ENCODE measurements around the gene SPAG5. TPM values are rescaled to one million over a fixed set of nuclear protein-coding genes. Genes with fewer than 3 reads are reported as not detected.

Gene SPAG5
- total and polyA plus RNA-seq, 2 experiments from 2014 or later, result 20.5 to 27.0 TPM

DNA sequence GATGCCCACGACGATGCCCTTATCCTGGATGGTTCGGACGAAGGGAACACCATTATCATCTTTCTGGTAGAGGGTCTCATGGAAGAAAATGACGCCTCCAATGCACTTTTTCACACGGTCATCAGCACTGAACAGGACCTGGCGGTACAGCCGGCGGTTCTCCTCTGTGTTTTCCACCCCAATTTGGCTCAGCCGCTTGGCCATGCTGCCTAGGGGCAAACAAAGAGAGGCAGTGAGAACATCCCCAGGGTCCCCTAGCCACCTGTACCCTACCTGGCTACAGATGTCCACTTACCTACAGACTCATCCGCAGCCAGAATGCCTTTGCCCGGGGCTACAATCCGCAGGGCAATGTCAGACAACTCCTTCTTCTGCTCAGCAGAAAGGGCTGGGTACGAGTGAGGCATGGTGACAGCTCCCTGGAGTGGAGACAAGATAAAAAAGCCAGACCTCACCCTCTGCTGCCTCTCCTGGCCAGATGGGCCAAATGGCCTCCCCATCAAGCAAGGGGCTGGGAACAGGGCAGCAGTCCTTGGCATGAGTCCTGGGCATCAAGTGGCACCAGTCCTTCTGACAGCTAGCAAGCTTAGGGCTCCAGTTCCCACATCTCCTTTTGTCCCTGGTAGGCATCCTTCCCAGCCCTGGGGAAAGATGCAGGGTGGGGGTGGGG is 23.6 kb downstream of the SPAG5 start:
- TF ChIP-seq EZH2phosphoT487 (IDR thresholded peaks at IDR 0.05; ENCODE audit: insufficient read depth, low read depth) (no peak), EZH2 (IDR thresholded peaks at IDR 0.05; ENCODE audit: insufficient read depth, poor library complexity, severe bottlenecking) (no peak)
- peaks cover 10% of the 10 kb centered on the region for H3K79me2 ChIP-seq (ENCODE audit: insufficient read depth)
- H3K9me3 ChIP-seq (ENCODE audit: low read depth), result no peaks in the 10 kb centered on the region
- H3F3A ChIP-seq (ENCODE audit: insufficient read depth), result no peaks in the 10 kb centered on the region
- H3K4me3 ChIP-seq, result no peak overlapping the region
- no peak overlapping the region for H2AFZ ChIP-seq
- no peak overlapping the region for H3K9ac ChIP-seq
- no peaks in the 10 kb centered on the region for H3K27me3 ChIP-seq (replicated peaks; ENCODE audit: insufficient read depth)
- 90% methylated on average over 14 of the region's 14 CpGs for WGBS, 2 experiments (ENCODE audit: low coverage in 1 of 2, low lambda C conversion rate in 2 of 2, missing lambda C conversion rate in 2 of 2)
- H3K27ac ChIP-seq, result no peak overlapping the region
- no peaks in the 10 kb centered on the region for H3K36me3 ChIP-seq (ENCODE audit: low read depth)
- no peaks in the 10 kb centered on the region for H3K9me2 ChIP-seq (ENCODE audit: insufficient read depth)
- no peaks in the 10 kb centered on the region for H4K20me1 ChIP-seq (ENCODE audit: insufficient read depth)
- peaks cover 6% of the 10 kb centered on the region; the same call in 1 of the 2 replicates for H3K4me1 ChIP-seq (ENCODE audit: insufficient read depth)
- no peak for DNase-seq
- H3K4me2 ChIP-seq (ENCODE audit: unreplicated experiment), result no peak overlapping the region
- in situ Hi-C loops (cut with MboI), result no loop called here

DNA sequence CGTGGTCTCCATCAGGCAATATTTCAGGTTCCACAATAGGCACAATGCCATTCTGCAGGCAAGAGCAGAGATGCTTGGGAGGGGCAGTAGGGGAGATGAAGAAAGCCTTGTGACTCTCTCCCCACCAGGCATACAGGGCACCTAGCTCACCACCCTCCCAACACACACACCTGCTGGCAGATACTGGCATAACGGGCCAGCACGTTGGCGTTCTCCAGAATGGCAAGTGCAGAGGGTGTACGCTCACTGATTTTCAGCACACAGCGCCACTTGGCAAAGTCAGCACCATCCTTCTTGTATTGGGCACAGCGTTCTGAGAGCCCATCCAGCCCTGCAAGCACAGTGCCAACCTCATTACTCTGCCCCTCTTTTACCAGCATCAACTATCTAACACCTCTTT is 24.3 kb downstream of the SPAG5 start:
- TF ChIP-seq EZH2 (IDR thresholded peaks at IDR 0.05; ENCODE audit: insufficient read depth, poor library complexity, severe bottlenecking), result no peak
- no peak for TF ChIP-seq EZH2phosphoT487 (IDR thresholded peaks at IDR 0.05; ENCODE audit: insufficient read depth, low read depth)
- H3K9ac ChIP-seq, result no peak overlapping the region
- no peaks in the 10 kb centered on the region for H4K20me1 ChIP-seq (ENCODE audit: insufficient read depth)
- H3K4me3 ChIP-seq, result no peak overlapping the region
- H3K27me3 ChIP-seq (replicated peaks; ENCODE audit: insufficient read depth), result no peaks in the 10 kb centered on the region
- H3K36me3 ChIP-seq (ENCODE audit: low read depth), result no peaks in the 10 kb centered on the region
- no peaks in the 10 kb centered on the region for H3F3A ChIP-seq (ENCODE audit: insufficient read depth)
- H3K4me2 ChIP-seq (ENCODE audit: unreplicated experiment), result no peak overlapping the region
- in situ Hi-C loops (cut with MboI), result no loop called here
- no peaks in the 10 kb centered on the region for H3K9me3 ChIP-seq (ENCODE audit: low read depth)
- H3K79me2 ChIP-seq (ENCODE audit: insufficient read depth), result peaks cover 17% of the 10 kb centered on the region
- WGBS, 2 experiments (ENCODE audit: low coverage in 1 of 2, low lambda C conversion rate in 2 of 2, missing lambda C conversion rate in 2 of 2), result 94 to 99% methylated on average over 7 of the region's 7 CpGs
- no peak overlapping the region for H2AFZ ChIP-seq
- H3K4me1 ChIP-seq (ENCODE audit: insufficient read depth), result peaks cover 13% of the 10 kb centered on the region; the same call in 1 of the 2 replicates
- H3K9me2 ChIP-seq (ENCODE audit: insufficient read depth), result no peaks in the 10 kb centered on the region
- no peak for DNase-seq
- H3K27ac ChIP-seq, result no peak overlapping the region

DNA sequence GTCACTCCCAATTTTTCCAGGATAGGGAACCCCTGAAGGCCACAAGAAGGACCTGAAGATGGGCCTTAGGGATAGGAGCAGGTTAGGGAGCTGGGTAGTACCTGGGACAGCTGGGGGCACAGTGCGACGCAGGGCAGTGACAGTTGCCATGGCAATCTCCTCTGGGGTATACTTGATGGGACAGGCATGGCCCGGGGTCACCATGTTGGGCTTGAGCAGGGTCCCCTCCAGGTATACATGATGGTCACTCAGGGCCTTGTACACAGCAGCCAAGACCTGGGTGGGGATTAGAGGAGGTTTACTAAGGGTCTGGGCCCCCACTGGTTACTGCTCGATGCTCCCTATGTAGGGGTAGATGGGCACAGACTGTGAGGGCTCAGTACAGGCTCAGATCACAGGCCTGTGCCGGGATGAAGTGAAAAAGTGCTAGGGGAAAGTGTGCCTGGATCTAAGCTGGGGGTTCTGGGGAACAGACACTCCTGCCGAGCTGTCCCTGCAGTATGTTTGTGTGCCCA is 24.8 kb downstream of the SPAG5 start:
- Histone ChIP-seq H3K4me3 (no peak overlapping the region), H3F3A (ENCODE audit: insufficient read depth) (no peaks in the 10 kb centered on the region), H3K36me3 (ENCODE audit: low read depth) (no peaks in the 10 kb centered on the region), H3K9ac (no peak overlapping the region), H2AFZ (no peak overlapping the region), H3K27ac (no peak overlapping the region), H3K27me3 (replicated peaks; ENCODE audit: insufficient read depth) (no peaks in the 10 kb centered on the region), H4K20me1 (ENCODE audit: insufficient read depth) (no peaks in the 10 kb centered on the region), H3K9me3 (ENCODE audit: low read depth) (no peaks in the 10 kb centered on the region), H3K9me2 (ENCODE audit: insufficient read depth) (no peaks in the 10 kb centered on the region), H3K79me2 (ENCODE audit: insufficient read depth) (peaks cover 22% of the 10 kb centered on the region), H3K4me1 (ENCODE audit: insufficient read depth) (peaks cover 14% of the 10 kb centered on the region; the same call in 1 of the 2 replicates), H3K4me2 (ENCODE audit: unreplicated experiment) (no peak overlapping the region)
- no peak for DNase-seq
- in situ Hi-C loops (cut with MboI), result no loop called here
- 91 to 98% methylated on average over 6 of the region's 6 CpGs for WGBS, 2 experiments (ENCODE audit: low coverage in 1 of 2, low lambda C conversion rate in 2 of 2, missing lambda C conversion rate in 2 of 2)
- TF ChIP-seq EZH2phosphoT487 (IDR thresholded peaks at IDR 0.05; ENCODE audit: insufficient read depth, low read depth) (no peak), EZH2 (IDR thresholded peaks at IDR 0.05; ENCODE audit: insufficient read depth, poor library complexity, severe bottlenecking) (no peak)

DNA sequence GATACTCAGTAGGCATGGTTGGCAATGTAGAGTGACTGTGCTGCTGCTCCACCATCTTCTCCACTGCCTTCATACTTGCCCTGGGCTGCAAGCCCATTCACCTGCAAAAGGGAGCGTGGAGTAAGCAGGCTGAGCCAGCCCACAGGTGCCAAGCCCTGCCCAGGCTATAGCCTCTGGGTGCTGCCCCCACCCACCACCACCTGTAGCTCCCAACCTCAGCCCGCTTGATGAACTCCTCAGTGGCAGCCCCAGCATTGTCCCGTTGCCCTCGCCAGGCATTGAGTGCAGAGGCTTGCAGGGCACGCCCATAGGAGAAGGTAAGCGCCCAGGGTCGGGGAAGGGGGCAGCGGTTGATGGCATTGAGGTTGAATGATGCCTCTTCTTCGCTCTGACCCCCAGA is 25.3 kb downstream of the SPAG5 start:
- no peak overlapping the region for H3K9ac ChIP-seq
- TF ChIP-seq EZH2 (IDR thresholded peaks at IDR 0.05; ENCODE audit: insufficient read depth, poor library complexity, severe bottlenecking) (no peak), EZH2phosphoT487 (IDR thresholded peaks at IDR 0.05; ENCODE audit: insufficient read depth, low read depth) (no peak)
- WGBS, 2 experiments (ENCODE audit: low coverage in 1 of 2, low lambda C conversion rate in 2 of 2, missing lambda C conversion rate in 2 of 2), result 97 to 98% methylated on average over 5 to 9 of the region's 9 CpGs
- H4K20me1 ChIP-seq (ENCODE audit: insufficient read depth), result no peaks in the 10 kb centered on the region
- peaks cover 14% of the 10 kb centered on the region; the same call in 1 of the 2 replicates for H3K4me1 ChIP-seq (ENCODE audit: insufficient read depth)
- no peaks in the 10 kb centered on the region for H3K27me3 ChIP-seq (replicated peaks; ENCODE audit: insufficient read depth)
- no peaks in the 10 kb centered on the region for H3K36me3 ChIP-seq (ENCODE audit: low read depth)
- H2AFZ ChIP-seq, result no peak overlapping the region
- H3K9me3 ChIP-seq (ENCODE audit: low read depth), result no peaks in the 10 kb centered on the region
- H3K4me2 ChIP-seq (ENCODE audit: unreplicated experiment), result no peak overlapping the region
- no peaks in the 10 kb centered on the region for H3K9me2 ChIP-seq (ENCODE audit: insufficient read depth)
- H3F3A ChIP-seq (ENCODE audit: insufficient read depth), result no peaks in the 10 kb centered on the region
- DNase-seq, result no peak
- H3K27ac ChIP-seq, result no peak overlapping the region
- in situ Hi-C loops (cut with MboI), result no loop called here
- peaks cover 28% of the 10 kb centered on the region for H3K79me2 ChIP-seq (ENCODE audit: insufficient read depth)
- no peak overlapping the region for H3K4me3 ChIP-seq
